ENCODE results near the gene ADGRG3. TPM values are rescaled to one million over a fixed set of nuclear protein-coding genes. Genes with fewer than 3 reads are reported as not detected.

ADGRG3 gene
- total and polyA plus RNA-seq, 2 of the 13 experiments (the other 11 are each of a cell fraction or from before 2014, with no cell fraction given): 2.7 to 11.8 TPM

GRCh38 chr16:57734925-57735754, 67.0 kb downstream of the ADGRG3 start (continued):
- TF ChIP-seq ZNF609 (CRISPR knock-in tag; IDR thresholded peaks at IDR 0.05; ENCODE audit: borderline replicate concordance): no peak
- TF ChIP-seq NFE2L2 (IDR thresholded peaks at IDR 0.05; ENCODE audit: low read length): no peak
- TF ChIP-seq MLX (CRISPR knock-in tag; IDR thresholded peaks at IDR 0.05): no peak
- TF ChIP-seq ZFP91 (CRISPR knock-in tag; IDR thresholded peaks at IDR 0.05; ENCODE audit: borderline replicate concordance): peak; percentile 71; the same call in 1 of the 2 replicates
- TF ChIP-seq PREB (CRISPR knock-in tag; IDR thresholded peaks at IDR 0.05): no peak
- peak; percentile 45; the same call in 1 of the 2 replicates for TF ChIP-seq BRD4 (CRISPR knock-in tag; IDR thresholded peaks at IDR 0.05)
- TF ChIP-seq ZFY (CRISPR knock-in tag; IDR thresholded peaks at IDR 0.05): peak; percentile 82
- peak; percentile 9; the same call in 1 of the 2 replicates for TF ChIP-seq ZNF160 (CRISPR knock-in tag; IDR thresholded peaks at IDR 0.05)
- TF ChIP-seq CREBL2 (CRISPR knock-in tag; IDR thresholded peaks at IDR 0.05; ENCODE audit: borderline replicate concordance): peak; percentile 94; the same call in 1 of the 2 replicates
- TF ChIP-seq SOX13 (IDR thresholded peaks at IDR 0.05): no peak
- TF ChIP-seq SOX13 (CRISPR knock-in tag; conservative IDR thresholded peaks at IDR 0.05 in 1 of 2, IDR thresholded peaks at IDR 0.05 in 1 of 2): peak in 1 of 2 experiments; percentile 20; a peak in 1 of 4 replicates
- 0 out of 2 replicates have a peak, but pooled peaks have one; percentile 6 for TF ChIP-seq ZNF616 (CRISPR knock-in tag; IDR thresholded peaks at IDR 0.05; ENCODE audit: low read depth)
- TF ChIP-seq U2AF1 (optimal IDR thresholded peaks at IDR 0.05; ENCODE audit: low read depth, low read length): no peak
- TF ChIP-seq ZNF335 (CRISPR knock-in tag; IDR thresholded peaks at IDR 0.05): 0 out of 2 replicates have a peak, but pooled peaks have one; percentile 6
- peak; percentile 60 for TF ChIP-seq ZNF781 (CRISPR knock-in tag; IDR thresholded peaks at IDR 0.05; ENCODE audit: borderline replicate concordance, not compliant biosample characterization)
- TF ChIP-seq CAMTA2 (CRISPR knock-in tag; IDR thresholded peaks at IDR 0.05; ENCODE audit: borderline replicate concordance): peak; percentile 80; the same call in 1 of the 2 replicates
- TF ChIP-seq PHF20 (CRISPR knock-in tag; IDR thresholded peaks at IDR 0.05): peak; percentile 83
- TF ChIP-seq CREM (IDR thresholded peaks at IDR 0.05): peak; percentile 96
- TF ChIP-seq CREM (CRISPR knock-in tag; IDR thresholded peaks at IDR 0.05): no peak

Data from HepG2 (cell line).